ENCODE measurements around the gene DNM3. TPM values are rescaled to one million over a fixed set of nuclear protein-coding genes. Genes with fewer than 3 reads are reported as not detected.

Gene DNM3
- total and polyA plus RNA-seq, 10 of the 15 experiments (the other 5 are each of a cell fraction or from before 2014, with no cell fraction given) = 0.03 to 1.5 (median 0.08) TPM; not detected in 3

DNA sequence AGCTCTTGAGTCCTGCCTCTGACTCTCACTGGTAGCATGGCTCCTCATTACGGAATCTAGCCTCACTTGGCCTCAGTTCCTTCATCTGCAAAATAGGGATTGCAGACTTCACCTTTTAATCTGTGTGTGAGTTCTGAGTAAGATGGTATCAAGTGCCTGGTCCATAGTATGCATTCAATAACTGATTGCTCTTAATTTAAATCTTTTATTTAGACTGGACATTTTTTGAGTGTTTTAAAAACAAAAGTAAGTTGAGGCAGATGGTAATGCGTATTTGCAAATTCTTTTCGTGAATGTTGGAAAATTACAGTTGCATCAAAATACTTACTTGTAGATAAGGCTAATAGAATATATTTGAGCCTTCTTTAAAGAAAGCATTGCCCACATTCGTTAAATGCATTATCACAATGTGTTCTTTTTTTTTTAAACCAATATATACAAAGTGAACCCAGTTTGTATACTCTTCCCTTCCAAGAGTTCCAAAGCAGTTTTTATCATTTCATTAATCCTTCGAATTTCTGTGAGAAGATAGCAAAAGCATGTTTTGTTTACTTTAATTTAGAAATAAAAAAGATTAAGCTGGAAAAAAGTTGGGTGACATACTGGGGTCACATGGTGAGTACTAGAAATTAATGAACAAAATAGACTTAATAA is 8.1 kb downstream of the DNM3 start (continued):
- TF ChIP-seq SUZ12 (IDR thresholded peaks at IDR 0.05; ENCODE audit: unreplicated experiment) = no peak
- TF ChIP-seq PML (IDR thresholded peaks at IDR 0.05; ENCODE audit: low read length) = no peak
- TF ChIP-seq, protein P1, sequence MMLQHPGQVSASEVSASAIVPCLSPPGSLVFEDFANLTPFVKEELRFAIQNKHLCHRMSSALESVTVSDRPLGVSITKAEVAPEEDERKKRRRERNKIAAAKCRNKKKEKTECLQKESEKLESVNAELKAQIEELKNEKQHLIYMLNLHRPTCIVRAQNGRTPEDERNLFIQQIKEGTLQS (IDR thresholded peaks at IDR 0.05; ENCODE audit: borderline replicate concordance, extremely low read depth, low read depth, low read length) = no peak
- TF ChIP-seq, protein P2, sequence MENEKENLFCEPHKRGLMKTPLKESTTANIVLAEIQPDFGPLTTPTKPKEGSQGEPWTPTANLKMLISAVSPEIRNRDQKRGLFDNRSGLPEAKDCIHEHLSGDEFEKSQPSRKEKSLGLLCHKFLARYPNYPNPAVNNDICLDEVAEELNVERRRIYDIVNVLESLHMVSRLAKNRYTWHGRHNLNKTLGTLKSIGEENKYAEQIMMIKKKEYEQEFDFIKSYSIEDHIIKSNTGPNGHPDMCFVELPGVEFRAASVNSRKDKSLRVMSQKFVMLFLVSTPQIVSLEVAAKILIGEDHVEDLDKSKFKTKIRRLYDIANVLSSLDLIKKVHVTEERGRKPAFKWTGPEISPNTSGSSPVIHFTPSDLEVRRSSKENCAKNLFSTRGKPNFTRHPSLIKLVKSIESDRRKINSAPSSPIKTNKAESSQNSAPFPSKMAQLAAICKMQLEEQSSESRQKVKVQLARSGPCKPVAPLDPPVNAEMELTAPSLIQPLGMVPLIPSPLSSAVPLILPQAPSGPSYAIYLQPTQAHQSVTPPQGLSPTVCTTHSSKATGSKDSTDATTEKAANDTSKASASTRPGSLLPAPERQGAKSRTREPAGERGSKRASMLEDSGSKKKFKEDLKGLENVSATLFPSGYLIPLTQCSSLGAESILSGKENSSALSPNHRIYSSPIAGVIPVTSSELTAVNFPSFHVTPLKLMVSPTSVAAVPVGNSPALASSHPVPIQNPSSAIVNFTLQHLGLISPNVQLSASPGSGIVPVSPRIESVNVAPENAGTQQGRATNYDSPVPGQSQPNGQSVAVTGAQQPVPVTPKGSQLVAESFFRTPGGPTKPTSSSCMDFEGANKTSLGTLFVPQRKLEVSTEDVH (IDR thresholded peaks at IDR 0.05; ENCODE audit: low read depth, partially characterized antibody) = no peak
- no peak for TF ChIP-seq CBFB (IDR thresholded peaks at IDR 0.05; ENCODE audit: low read depth)
- TF ChIP-seq NRF1 (conservative IDR thresholded peaks at IDR 0.05; ENCODE audit: low read depth, low read length) = no peak
- no peak for TF ChIP-seq PAX8 (IDR thresholded peaks at IDR 0.05)
- TF ChIP-seq ZBED1 (IDR thresholded peaks at IDR 0.05; ENCODE audit: borderline replicate concordance) = no peak

All from GM12878 (cell line).